ENCODE results near the gene TMEM184B.

GRCh38 chr22:38259370-38259769 lies 13.4 kb downstream of the TMEM184B start:
- no peak for TF ChIP-seq CTCF (IDR thresholded peaks at IDR 0.05; ENCODE audit: low read depth, low read length, missing input control)
- no peak for TF ChIP-seq RAD21 (IDR thresholded peaks at IDR 0.05)
- no peak for TF ChIP-seq TAF1 (conservative IDR thresholded peaks at IDR 0.05)
- no peak for TF ChIP-seq MAX (IDR thresholded peaks at IDR 0.05)
- TF ChIP-seq YY1 (IDR thresholded peaks at IDR 0.05): no peak
- TF ChIP-seq EGR1 (IDR thresholded peaks at IDR 0.05; ENCODE audit: low read depth in 2 of 2): no peak

Measured in liver (tissue), 3 donors.